ENCODE data around the gene SALL2. TPM values are rescaled to one million over a fixed set of nuclear protein-coding genes. Genes with fewer than 3 reads are reported as not detected.

The SALL2 gene
- total RNA-seq, 1 donor from 2014 or later, result 5.2 TPM

DNA sequence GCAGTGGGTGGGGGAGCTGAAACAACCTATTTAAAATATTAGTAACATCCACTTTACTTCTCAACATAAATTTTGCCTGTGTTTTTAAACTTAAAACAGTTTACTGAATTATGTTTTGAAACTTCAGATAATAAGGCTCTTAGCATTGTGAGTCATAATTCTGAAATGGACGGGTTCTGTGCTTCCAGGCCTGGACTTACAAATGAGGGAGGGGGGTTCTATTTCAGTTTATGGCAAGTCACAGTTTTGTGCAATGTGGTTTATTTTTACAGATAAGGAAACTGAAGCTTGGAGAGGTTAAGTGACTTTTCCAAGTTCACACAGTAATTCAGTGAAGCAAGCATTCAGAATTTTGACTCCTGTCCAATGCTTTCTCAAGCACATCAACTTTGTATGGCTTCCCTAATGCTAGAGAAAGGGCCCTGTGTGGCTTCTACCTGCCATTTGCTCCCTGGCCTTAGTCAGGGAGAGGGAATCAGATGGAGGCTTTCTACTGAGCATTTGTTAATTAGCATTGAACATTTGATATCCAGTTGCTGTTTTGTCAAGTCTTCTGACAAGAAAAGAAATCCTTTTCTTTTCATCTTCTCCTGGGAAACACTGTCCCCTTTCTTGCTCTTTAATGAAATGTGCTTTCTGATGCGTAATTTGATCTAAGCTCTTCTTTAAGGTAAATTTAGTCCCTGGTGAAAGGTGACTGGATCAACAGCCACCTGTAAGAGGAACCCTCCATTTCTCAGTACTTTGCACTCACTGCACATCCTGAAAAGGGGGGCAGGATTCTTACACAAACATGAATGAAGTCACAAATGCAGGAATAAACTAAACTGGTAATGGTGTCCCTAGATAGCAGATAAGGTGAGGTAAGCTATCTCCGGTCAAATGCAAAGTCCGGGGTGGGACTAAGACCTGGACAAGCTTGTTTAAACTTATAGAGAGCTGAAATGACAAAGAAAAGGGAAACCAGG lies 2.5 kb upstream of the SALL2 start:
- no peak overlapping the region for H3K9ac ChIP-seq (ENCODE audit: low read depth in 1 of 3, low read length in 3 of 3)
- no peaks in the 10 kb centered on the region for H3K9me3 ChIP-seq (ENCODE audit: control insufficient read depth in 3 of 3, low read length in 3 of 3)
- no peaks in the 10 kb centered on the region for H3K36me3 ChIP-seq (ENCODE audit: control insufficient read depth in 3 of 3, insufficient read depth in 3 of 3, low read length in 3 of 3)

DNA sequence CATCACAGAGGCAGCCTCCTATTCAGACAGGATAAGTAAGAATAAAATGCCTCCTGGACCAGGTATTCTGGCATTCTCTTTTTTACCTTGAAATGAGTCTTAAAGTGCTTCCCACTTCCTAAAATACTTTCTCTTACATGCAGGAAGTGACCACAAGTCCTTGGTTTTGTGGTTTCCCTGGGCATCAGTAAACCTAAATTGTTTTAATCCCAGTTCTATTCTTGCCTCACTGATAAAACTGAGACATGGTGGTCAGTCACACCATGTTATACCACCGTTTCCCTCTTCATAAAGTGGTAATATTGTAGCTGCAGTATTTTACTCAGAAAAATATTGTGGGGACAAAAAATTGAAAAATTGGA lies 1.2 kb upstream of the SALL2 start:
- no peak overlapping the region for H3K9ac ChIP-seq (ENCODE audit: low read depth in 1 of 3, low read length in 3 of 3)
- peaks cover 0 to 4% (median 0%) of the 10 kb centered on the region in 3 donors for H3K27me3 ChIP-seq (ENCODE audit: control insufficient read depth in 3 of 3, insufficient read depth in 3 of 3, low read length in 3 of 3)
- H3K4me1 ChIP-seq (ENCODE audit: control insufficient read depth in 3 of 3, insufficient read depth in 3 of 3, low read length in 3 of 3), result peaks cover 0 to 2% (median 2%) of the 10 kb centered on the region in 3 donors
- no peak overlapping the region for H3K4me3 ChIP-seq (ENCODE audit: low read length in 3 of 3)
- no peak overlapping the region for H3K27ac ChIP-seq (ENCODE audit: low read depth, low read length)
- H3K9me3 ChIP-seq (ENCODE audit: control insufficient read depth in 3 of 3, low read length in 3 of 3), result no peaks in the 10 kb centered on the region
- H3K36me3 ChIP-seq (ENCODE audit: control insufficient read depth in 3 of 3, insufficient read depth in 3 of 3, low read length in 3 of 3), result no peaks in the 10 kb centered on the region

More for the DNA sequence above, 2.5 kb upstream of the SALL2 start:
- Histone ChIP-seq H3K27ac (ENCODE audit: low read depth, low read length) (no peak overlapping the region), H3K4me3 (ENCODE audit: low read length in 3 of 3) (no peak overlapping the region), H3K27me3 (ENCODE audit: control insufficient read depth in 3 of 3, insufficient read depth in 3 of 3, low read length in 3 of 3) (no peaks in the 10 kb centered on the region), H3K4me1 (ENCODE audit: control insufficient read depth in 3 of 3, insufficient read depth in 3 of 3, low read length in 3 of 3) (peaks cover 0 to 2% (median 2%) of the 10 kb centered on the region in 3 donors)

DNA sequence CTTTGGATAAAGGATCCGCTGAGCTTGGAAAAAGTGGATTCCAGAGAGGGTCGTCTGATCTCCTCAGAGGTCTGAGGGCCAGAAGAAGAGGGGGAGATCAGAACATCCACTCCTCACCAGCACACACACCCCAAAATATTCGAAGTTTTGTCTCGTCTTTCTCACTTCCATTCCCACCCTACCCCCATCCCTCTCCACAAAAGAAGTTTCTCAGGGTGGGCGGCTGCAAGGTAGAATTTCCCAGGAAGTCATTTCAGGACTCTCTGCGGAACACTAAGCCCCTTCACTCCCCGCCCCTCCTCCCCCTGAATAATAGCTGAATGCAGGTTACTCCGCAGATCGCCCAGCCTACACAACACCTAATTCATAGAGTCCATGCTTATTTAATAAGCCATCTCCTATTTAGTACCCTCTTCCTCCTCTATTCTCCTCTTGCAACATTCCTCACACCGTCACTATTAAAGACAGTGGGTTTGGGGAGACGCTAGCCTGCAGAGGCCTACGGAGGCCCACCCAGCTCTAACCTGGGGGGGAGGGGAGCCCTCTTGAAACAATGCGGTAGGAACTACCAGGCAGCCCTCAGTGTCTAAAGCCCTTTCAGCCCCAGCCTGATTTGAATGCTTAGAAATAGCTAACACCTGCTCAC lies 649 bp upstream of the SALL2 start:
- Histone ChIP-seq H3K27ac (ENCODE audit: low read depth, low read length) (no peak overlapping the region), H3K4me1 (ENCODE audit: control insufficient read depth in 3 of 3, insufficient read depth in 3 of 3, low read length in 3 of 3) (peaks cover 0 to 2% (median 2%) of the 10 kb centered on the region in 3 donors), H3K36me3 (ENCODE audit: control insufficient read depth in 3 of 3, insufficient read depth in 3 of 3, low read length in 3 of 3) (no peaks in the 10 kb centered on the region), H3K4me3 (ENCODE audit: low read length in 3 of 3) (peak overlapping the region; percentile 58 to 71 (median 69)), H3K27me3 (ENCODE audit: control insufficient read depth in 3 of 3, insufficient read depth in 3 of 3, low read length in 3 of 3) (peaks cover 0 to 4% (median 0%) of the 10 kb centered on the region in 3 donors), H3K9me3 (ENCODE audit: control insufficient read depth in 3 of 3, low read length in 3 of 3) (no peaks in the 10 kb centered on the region), H3K9ac (ENCODE audit: low read depth in 1 of 3, low read length in 3 of 3) (peak overlapping the region in 2 of 3 donors; percentile 20 to 68)

DNA sequence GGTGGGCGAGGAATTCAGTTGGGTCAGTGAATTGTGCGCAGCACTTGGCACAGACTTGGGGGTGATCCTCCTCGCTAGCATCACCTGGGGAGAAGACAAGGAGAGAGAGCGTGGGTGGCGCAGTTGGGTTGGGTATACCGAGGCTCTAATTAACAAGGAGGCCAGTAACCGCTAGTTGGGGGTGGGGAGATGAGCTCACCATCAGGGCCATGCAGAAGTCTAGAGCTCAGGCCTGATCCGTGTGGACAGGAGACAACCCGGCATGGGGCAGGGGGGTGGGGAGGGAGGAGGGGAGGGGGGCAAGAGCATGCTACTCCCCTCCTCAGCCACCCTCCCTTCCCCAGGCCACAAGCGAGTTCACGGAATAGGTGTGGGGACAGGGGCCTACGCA lies 580 bp downstream of the SALL2 start:
- peak overlapping the region; percentile 29 to 71 (median 58) for H3K4me3 ChIP-seq (ENCODE audit: low read length in 3 of 3)
- no peaks in the 10 kb centered on the region for H3K9me3 ChIP-seq (ENCODE audit: control insufficient read depth in 3 of 3, low read length in 3 of 3)
- peaks cover 0 to 2% (median 2%) of the 10 kb centered on the region in 3 donors for H3K4me1 ChIP-seq (ENCODE audit: control insufficient read depth in 3 of 3, insufficient read depth in 3 of 3, low read length in 3 of 3)
- H3K9ac ChIP-seq (ENCODE audit: low read depth in 1 of 3, low read length in 3 of 3), result no peak overlapping the region
- no peaks in the 10 kb centered on the region for H3K36me3 ChIP-seq (ENCODE audit: control insufficient read depth in 3 of 3, insufficient read depth in 3 of 3, low read length in 3 of 3)
- H3K27me3 ChIP-seq (ENCODE audit: control insufficient read depth in 3 of 3, insufficient read depth in 3 of 3, low read length in 3 of 3), result peaks cover 0 to 4% (median 3%) of the 10 kb centered on the region in 3 donors
- H3K27ac ChIP-seq (ENCODE audit: low read depth, low read length), result no peak overlapping the region

DNA sequence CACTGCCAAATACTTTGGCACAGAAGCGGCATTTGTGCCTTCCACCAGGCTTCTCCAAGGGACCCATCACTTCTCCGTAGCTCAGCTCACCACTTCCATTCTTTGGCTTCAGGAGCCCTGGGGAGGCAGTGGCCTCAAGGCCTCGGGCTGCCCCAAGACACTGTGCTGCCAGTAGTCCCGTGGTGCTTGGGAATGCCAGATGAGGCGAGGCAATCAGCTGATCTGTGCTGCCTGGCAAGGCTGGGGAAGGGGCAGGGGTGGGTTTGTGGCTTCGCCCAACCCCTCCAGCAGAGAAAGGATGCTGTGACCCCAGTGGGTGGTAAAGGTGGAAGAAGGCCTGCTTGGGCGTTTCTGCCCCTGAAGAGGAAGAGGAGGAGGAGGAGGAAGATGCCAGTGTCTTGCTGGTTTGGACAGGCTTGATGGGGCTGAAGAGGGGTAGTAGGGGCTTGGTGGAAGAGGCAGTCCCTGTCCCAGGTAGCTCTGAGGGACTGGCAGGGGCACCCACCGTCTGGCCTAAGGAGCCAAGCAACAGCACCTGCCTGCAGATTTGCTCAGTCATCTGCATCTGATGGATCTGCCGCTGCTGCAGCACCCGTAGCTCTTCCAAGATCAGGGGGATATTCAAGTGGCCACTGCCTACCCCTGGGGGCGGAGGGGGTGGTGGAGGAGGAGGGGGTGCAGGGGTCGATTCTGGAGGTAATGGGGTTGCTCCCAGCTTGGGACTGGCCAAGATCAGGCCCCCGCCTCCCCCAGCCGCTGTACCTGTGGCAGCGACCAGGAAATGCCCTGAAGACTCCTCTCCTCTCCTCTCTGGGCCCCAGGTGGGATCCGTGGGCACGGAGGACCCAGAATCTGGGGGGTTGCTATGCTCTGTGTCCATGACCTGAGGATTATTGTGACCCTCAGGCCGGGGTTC lies 1.3 kb downstream of the SALL2 start:
- Histone ChIP-seq H3K9me3 (ENCODE audit: control insufficient read depth in 3 of 3, low read length in 3 of 3) (no peaks in the 10 kb centered on the region), H3K27me3 (ENCODE audit: control insufficient read depth in 3 of 3, insufficient read depth in 3 of 3, low read length in 3 of 3) (peaks cover 0 to 4% (median 3%) of the 10 kb centered on the region in 3 donors), H3K4me3 (ENCODE audit: low read length in 3 of 3) (peak overlapping the region in 2 of 3 donors; percentile 29 to 71), H3K27ac (ENCODE audit: low read depth, low read length) (no peak overlapping the region), H3K9ac (ENCODE audit: low read depth in 1 of 3, low read length in 3 of 3) (no peak overlapping the region), H3K4me1 (ENCODE audit: control insufficient read depth in 3 of 3, insufficient read depth in 3 of 3, low read length in 3 of 3) (peaks cover 0 to 2% (median 2%) of the 10 kb centered on the region in 3 donors), H3K36me3 (ENCODE audit: control insufficient read depth in 3 of 3, insufficient read depth in 3 of 3, low read length in 3 of 3) (no peaks in the 10 kb centered on the region)

DNA sequence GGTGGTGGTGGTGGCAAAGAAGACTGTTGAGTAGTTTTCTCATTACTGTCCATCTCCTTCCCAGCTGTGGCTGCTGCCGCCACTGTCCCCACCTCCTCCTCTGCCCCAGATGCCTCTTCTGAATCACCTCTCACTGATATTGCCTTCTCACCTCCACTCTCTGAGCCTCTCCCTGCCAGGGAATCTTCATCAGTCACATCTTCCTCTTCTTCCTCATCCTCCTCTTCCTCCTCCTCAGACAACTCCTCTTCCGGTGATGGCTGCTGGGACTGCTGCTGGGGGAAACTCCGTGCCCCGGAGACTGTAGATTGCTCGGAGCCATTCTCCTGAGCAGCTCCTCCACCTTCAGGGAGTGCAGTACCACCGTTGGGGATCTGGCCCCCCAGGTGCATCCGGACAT lies 2.9 kb downstream of the SALL2 start:
- H3K4me3 ChIP-seq (ENCODE audit: low read length in 3 of 3), result no peak overlapping the region
- H3K4me1 ChIP-seq (ENCODE audit: control insufficient read depth in 3 of 3, insufficient read depth in 3 of 3, low read length in 3 of 3), result peaks cover 0 to 2% (median 2%) of the 10 kb centered on the region in 3 donors
- H3K27ac ChIP-seq (ENCODE audit: low read depth, low read length), result no peak overlapping the region
- H3K9me3 ChIP-seq (ENCODE audit: control insufficient read depth in 3 of 3, low read length in 3 of 3), result no peaks in the 10 kb centered on the region
- no peaks in the 10 kb centered on the region for H3K36me3 ChIP-seq (ENCODE audit: control insufficient read depth in 3 of 3, insufficient read depth in 3 of 3, low read length in 3 of 3)
- no peak overlapping the region for H3K9ac ChIP-seq (ENCODE audit: low read depth in 1 of 3, low read length in 3 of 3)
- H3K27me3 ChIP-seq (ENCODE audit: control insufficient read depth in 3 of 3, insufficient read depth in 3 of 3, low read length in 3 of 3), result peaks cover 0 to 4% (median 3%) of the 10 kb centered on the region in 3 donors

DNA sequence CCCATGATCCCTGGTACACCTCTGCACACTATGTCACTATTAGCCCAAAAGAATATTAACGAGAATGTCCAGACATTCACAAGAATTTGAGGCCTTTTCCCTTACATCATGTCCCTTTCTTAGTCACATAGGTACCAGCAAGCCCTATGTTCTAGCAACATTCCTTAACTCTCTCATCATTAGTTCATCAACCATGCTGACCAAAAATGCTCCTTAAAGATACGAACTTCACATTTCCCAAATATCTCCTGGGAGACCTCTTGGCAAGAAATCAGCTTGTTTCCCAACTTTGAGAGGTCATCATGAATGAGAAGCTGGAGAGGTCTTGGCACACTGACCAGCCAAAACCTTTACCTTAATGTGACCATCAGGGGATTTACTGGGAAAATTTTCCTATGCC lies 4.6 kb downstream of the SALL2 start:
- no peaks in the 10 kb centered on the region for H3K9me3 ChIP-seq (ENCODE audit: control insufficient read depth in 3 of 3, low read length in 3 of 3)
- H3K9ac ChIP-seq (ENCODE audit: low read depth in 1 of 3, low read length in 3 of 3), result no peak overlapping the region
- H3K4me3 ChIP-seq (ENCODE audit: low read length in 3 of 3), result no peak overlapping the region
- no peaks in the 10 kb centered on the region for H3K36me3 ChIP-seq (ENCODE audit: control insufficient read depth in 3 of 3, insufficient read depth in 3 of 3, low read length in 3 of 3)
- peaks cover 0 to 4% (median 3%) of the 10 kb centered on the region in 3 donors for H3K27me3 ChIP-seq (ENCODE audit: control insufficient read depth in 3 of 3, insufficient read depth in 3 of 3, low read length in 3 of 3)
- peaks cover 0 to 2% (median under 1%) of the 10 kb centered on the region in 3 donors for H3K4me1 ChIP-seq (ENCODE audit: control insufficient read depth in 3 of 3, insufficient read depth in 3 of 3, low read length in 3 of 3)
- H3K27ac ChIP-seq (ENCODE audit: low read depth, low read length), result no peak overlapping the region

DNA sequence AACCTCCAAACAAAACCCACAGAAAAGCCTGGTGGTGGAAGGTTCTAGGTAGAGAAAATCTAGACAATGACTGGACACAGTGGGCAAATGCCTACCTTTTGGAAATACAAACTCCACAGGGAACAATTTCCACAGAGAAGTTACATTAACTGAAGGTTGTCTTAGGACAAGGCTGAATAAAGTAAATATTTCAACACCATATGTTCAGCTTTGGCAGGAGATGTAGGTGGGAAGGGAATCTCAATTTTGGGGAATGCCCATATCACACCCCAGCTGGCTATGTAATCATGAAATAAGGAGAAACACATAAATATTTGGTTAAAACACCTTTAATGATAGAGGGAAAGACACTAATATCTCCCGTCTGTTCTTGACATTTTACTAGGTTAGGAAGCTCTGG lies 5.4 kb downstream of the SALL2 start:
- H3K27ac ChIP-seq (ENCODE audit: low read depth, low read length), result no peak overlapping the region
- H3K9ac ChIP-seq (ENCODE audit: low read depth in 1 of 3, low read length in 3 of 3), result no peak overlapping the region
- H3K9me3 ChIP-seq (ENCODE audit: control insufficient read depth in 3 of 3, low read length in 3 of 3), result no peaks in the 10 kb centered on the region
- no peak overlapping the region for H3K4me3 ChIP-seq (ENCODE audit: low read length in 3 of 3)
- peaks cover 0 to 4% (median 3%) of the 10 kb centered on the region in 3 donors for H3K27me3 ChIP-seq (ENCODE audit: control insufficient read depth in 3 of 3, insufficient read depth in 3 of 3, low read length in 3 of 3)
- H3K36me3 ChIP-seq (ENCODE audit: control insufficient read depth in 3 of 3, insufficient read depth in 3 of 3, low read length in 3 of 3), result no peaks in the 10 kb centered on the region
- H3K4me1 ChIP-seq (ENCODE audit: control insufficient read depth in 3 of 3, insufficient read depth in 3 of 3, low read length in 3 of 3), result peaks cover 0 to 2% (median 0%) of the 10 kb centered on the region in 3 donors

DNA sequence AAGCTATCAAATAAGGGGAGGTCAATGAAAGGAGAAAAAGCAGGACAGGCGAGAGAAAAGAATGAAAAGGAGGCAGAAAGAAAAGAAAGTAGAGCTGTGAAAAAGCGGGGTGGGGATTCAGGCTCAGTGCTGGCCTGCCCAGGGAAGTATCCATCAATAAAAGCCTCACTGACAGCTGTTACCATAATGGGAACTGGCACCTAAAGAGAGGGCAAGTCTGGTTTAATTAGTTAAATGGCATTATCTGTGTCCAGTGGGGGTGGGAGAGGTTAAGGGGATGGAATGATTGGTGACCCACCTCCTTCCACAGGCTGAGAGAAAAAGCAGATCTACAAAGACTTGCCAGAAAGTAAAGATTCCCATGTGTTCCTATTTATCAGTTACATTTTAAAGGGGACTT lies 7.4 kb downstream of the SALL2 start:
- H3K27me3 ChIP-seq (ENCODE audit: control insufficient read depth in 3 of 3, insufficient read depth in 3 of 3, low read length in 3 of 3), result peaks cover 0 to 4% (median 3%) of the 10 kb centered on the region in 3 donors

More for the DNA sequence above, 7.4 kb downstream of the SALL2 start:
- H3K4me1 ChIP-seq (ENCODE audit: control insufficient read depth in 3 of 3, insufficient read depth in 3 of 3, low read length in 3 of 3), result no peaks in the 10 kb centered on the region
- H3K9me3 ChIP-seq (ENCODE audit: control insufficient read depth in 3 of 3, low read length in 3 of 3), result no peaks in the 10 kb centered on the region
- no peak overlapping the region for H3K4me3 ChIP-seq (ENCODE audit: low read length in 3 of 3)
- H3K9ac ChIP-seq (ENCODE audit: low read depth in 1 of 3, low read length in 3 of 3), result no peak overlapping the region
- H3K27ac ChIP-seq (ENCODE audit: low read depth, low read length), result no peak overlapping the region
- no peaks in the 10 kb centered on the region for H3K36me3 ChIP-seq (ENCODE audit: control insufficient read depth in 3 of 3, insufficient read depth in 3 of 3, low read length in 3 of 3)
